Brain microvascular endothelial cell (primary cell): Measurements from ENCODE around the gene BEST4.

Experiments
- DNase-seq: peaks from one replicate; pipeline ENCODE4 v3.0.0-alpha.2; 2020
- H3K27ac ChIP-seq: fragments of 250-450 bp; sonication (Bioruptor Pico); 2 replicates; pipeline ENCODE4 v1.5.1; 2020; ENCODE audit warnings: mild to moderate bottlenecking, moderate library complexity
- H3K27me3 ChIP-seq: fragments of 250-450 bp; sonication (Bioruptor Pico); replicated peaks from 2 replicates; pipeline ENCODE4 v1.5.1; 2020; ENCODE audit warnings: mild to moderate bottlenecking
- H3K36me3 ChIP-seq: fragments of 250-450 bp; sonication (Bioruptor Pico); replicated peaks from 2 replicates; pipeline ENCODE4 v1.5.1; 2020; ENCODE audit warnings: mild to moderate bottlenecking
- H3K4me3 ChIP-seq: 2 replicates; pipeline ENCODE4 v1.5.1; 2011; ENCODE audit warnings: low read depth, mild to moderate bottlenecking, control low read depth, low read length, moderate library complexity
- CTCF ChIP-seq: IDR thresholded peaks from 2 replicates; pipeline ENCODE4 v1.5.1; 2011; ENCODE audit warnings: low read depth, mild to moderate bottlenecking, moderate library complexity, low read length, control low read depth, inconsistent platforms; ENCODE audit errors: missing control alignments
- in situ Hi-C: cut with HindIII; loops from 2 replicates; pipeline ENCODE4 v1.10.0; 2017; ENCODE audit warnings: low sequenced_read_pairs, low pct_ligation_motif_present

BEST4 gene

GRCh38 chr1:44830900-44831304, 42.9 kb upstream of the BEST4 start:
- Histone ChIP-seq H3K27me3 (no peaks in the 10 kb centered on the region), H3K27ac (no peak overlapping the region), H3K4me3 (no peak overlapping the region), H3K36me3 (no peaks in the 10 kb centered on the region)
- in situ Hi-C loops = no loop called here
- peak; percentile 30 for TF ChIP-seq CTCF
- no peak for DNase-seq

GRCh38 chr1:44829506-44830384, 41.8 kb upstream of the BEST4 start:
- TF ChIP-seq CTCF = no peak
- H3K4me3 ChIP-seq = no peak overlapping the region
- DNase-seq = no peak
- no peaks in the 10 kb centered on the region for H3K27me3 ChIP-seq
- in situ Hi-C loops = no loop called here
- H3K36me3 ChIP-seq = no peaks in the 10 kb centered on the region
- no peak overlapping the region for H3K27ac ChIP-seq

DNA sequence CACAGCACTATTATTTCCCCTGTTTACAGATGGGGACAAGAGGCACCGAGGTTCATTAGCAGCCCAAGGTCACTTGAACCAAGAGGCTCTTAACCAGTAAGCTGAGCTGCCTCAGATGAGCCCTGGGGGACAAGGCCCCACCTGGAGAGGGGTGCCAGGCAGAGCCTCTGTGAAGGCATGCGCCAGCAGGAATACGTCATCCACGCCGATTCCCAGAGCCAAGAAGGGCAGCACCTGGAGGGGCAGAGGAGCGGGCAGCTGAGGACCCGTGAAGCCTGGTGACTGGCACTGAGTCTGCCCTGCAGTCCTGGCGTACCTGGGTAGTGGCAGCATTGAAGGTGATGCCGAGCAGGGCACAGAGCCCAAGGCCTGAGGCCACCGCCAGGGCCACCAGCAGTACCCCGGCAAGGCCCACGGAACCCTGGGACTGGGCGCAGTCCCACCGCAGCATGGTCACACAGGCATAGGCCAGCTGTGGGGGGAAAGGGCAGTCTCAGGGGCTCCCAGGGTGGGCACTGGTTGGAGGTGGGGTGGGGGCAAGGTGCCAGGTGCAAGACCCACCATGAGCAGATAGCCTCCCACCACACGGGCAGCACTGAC, 41.0 kb upstream of the BEST4 start:
- no peak for TF ChIP-seq CTCF
- Histone ChIP-seq H3K27me3 (no peaks in the 10 kb centered on the region), H3K36me3 (no peaks in the 10 kb centered on the region), H3K4me3 (no peak overlapping the region), H3K27ac (no peak overlapping the region)
- in situ Hi-C loops = no loop called here
- no peak for DNase-seq

GRCh38 chr1:44828003-44828651, 40.2 kb upstream of the BEST4 start:
- in situ Hi-C loops = no loop called here
- no peak for DNase-seq
- Histone ChIP-seq H3K27me3 (no peaks in the 10 kb centered on the region), H3K27ac (no peak overlapping the region), H3K4me3 (no peak overlapping the region), H3K36me3 (no peaks in the 10 kb centered on the region)
- TF ChIP-seq CTCF = no peak

GRCh38 chr1:44827197-44828002, 39.4 kb upstream of the BEST4 start:
- Histone ChIP-seq H3K27me3 (no peaks in the 10 kb centered on the region), H3K27ac (no peak overlapping the region), H3K36me3 (no peaks in the 10 kb centered on the region), H3K4me3 (no peak overlapping the region)
- TF ChIP-seq CTCF = no peak
- in situ Hi-C loops = no loop called here
- no peak for DNase-seq
